ENCODE results near the gene MYRIP.

The MYRIP gene

DNA sequence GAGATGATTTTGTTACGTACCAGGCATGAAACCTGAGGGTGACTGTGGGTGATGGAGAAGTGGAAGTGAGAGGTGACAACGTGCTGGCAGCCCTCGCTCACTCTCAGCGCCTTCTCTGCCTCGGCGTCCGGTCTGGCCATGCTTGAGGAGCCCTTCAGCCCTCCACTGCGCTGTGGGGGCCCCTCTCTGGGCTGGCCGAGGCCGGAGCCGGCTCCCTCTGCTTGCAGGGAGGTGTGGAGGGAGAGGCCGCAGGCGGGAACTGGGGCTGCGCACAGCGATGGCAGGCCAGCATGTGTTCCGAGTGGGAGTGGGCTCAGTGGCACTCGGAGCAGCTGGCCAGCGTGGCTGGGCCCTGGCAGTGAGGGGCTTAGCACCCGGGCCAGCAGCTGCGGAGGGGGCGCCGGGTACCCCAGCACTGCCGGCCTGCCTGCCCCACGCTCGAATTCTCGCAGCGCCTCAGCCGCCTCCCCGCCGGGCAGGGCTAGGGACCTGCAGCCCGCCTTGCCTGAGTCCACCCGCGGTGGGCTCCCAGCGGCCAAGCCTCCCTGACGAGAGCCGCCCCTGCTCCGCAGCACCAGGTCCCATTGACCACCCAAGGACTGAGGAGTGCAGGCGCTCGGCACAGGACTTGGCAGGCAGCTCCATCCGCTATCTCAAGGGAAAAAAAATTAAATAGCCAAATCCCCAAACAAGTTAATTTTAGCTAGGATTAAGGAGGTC is 29.7 kb upstream of the MYRIP start:
- no peak overlapping the region for H3K4me3 ChIP-seq (ENCODE audit: low read depth, low read length)
- TF ChIP-seq, protein P1, sequence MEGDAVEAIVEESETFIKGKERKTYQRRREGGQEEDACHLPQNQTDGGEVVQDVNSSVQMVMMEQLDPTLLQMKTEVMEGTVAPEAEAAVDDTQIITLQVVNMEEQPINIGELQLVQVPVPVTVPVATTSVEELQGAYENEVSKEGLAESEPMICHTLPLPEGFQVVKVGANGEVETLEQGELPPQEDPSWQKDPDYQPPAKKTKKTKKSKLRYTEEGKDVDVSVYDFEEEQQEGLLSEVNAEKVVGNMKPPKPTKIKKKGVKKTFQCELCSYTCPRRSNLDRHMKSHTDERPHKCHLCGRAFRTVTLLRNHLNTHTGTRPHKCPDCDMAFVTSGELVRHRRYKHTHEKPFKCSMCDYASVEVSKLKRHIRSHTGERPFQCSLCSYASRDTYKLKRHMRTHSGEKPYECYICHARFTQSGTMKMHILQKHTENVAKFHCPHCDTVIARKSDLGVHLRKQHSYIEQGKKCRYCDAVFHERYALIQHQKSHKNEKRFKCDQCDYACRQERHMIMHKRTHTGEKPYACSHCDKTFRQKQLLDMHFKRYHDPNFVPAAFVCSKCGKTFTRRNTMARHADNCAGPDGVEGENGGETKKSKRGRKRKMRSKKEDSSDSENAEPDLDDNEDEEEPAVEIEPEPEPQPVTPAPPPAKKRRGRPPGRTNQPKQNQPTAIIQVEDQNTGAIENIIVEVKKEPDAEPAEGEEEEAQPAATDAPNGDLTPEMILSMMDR (IDR thresholded peaks at IDR 0.05; ENCODE audit: insufficient read depth, low read depth, low read length, missing control alignments): no peak
- no peak for DNase-seq (ENCODE audit: low read depth)

DNA sequence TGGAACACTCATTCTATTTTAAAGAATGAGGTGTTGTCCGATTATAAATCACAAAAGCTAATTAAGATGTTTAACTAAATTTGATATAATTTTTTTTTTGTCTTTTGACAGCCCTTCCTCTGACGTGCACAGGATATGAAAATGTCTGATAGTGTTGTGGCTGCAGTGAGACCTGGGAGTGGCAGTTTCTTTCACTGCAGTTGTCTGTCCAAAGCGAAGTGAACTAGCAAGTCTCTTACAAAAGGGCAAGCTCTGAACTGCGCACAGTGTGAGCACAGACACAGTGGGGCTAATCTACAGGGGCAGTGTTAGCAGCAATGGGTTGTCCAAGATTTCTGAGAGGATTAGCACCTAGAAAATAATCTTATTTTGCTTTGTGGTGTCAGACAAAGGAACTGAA is 29.1 kb upstream of the MYRIP start:
- H3K4me3 ChIP-seq (ENCODE audit: low read depth, low read length): no peak overlapping the region
- DNase-seq (ENCODE audit: low read depth): no peak
- TF ChIP-seq, protein P1 (IDR thresholded peaks at IDR 0.05; ENCODE audit: insufficient read depth, low read depth, low read length, missing control alignments): no peak

DNA sequence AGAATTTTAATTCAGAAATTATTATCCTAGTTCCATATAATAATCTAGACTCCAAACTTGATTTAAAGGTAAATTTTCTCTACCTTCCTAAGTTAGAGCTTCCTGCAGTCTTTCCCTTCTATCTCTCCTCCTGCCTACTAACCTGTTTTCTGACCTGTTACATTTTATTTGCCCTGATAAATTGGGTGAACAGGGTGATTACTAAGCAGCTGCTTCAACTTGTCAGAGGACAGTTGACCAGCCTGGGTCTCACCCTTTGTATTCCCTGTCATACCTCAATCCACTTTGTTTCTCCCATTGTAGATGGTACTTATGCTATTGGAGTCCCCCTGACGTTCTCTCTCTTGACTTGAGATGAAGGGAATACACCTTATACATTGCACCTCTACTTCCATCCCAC is 28.4 kb upstream of the MYRIP start:
- no peak for DNase-seq (ENCODE audit: low read depth)
- TF ChIP-seq, protein P1 (IDR thresholded peaks at IDR 0.05; ENCODE audit: insufficient read depth, low read depth, low read length, missing control alignments): no peak
- no peak overlapping the region for H3K4me3 ChIP-seq (ENCODE audit: low read depth, low read length)

DNA sequence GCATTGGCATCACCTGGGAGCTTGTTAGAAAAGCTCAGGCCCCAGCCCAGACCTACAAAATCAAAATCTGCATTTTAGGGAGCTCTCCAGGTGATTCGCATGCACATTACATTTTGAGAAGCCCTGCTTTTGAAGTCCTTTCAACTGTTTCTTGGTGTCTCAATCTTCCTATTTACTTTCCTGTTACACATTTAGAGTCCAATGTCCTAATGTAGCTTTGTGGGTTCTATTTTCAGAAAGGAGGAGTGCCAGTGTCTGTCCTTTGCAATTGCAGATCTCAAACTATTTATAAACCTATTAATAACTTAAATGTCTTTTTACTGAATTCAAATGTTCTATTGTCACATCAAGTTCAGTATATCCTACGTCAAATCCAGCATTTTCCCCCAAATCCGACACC is 27.8 kb upstream of the MYRIP start:
- no peak overlapping the region for H3K4me3 ChIP-seq (ENCODE audit: low read depth, low read length)
- TF ChIP-seq, protein P1 (IDR thresholded peaks at IDR 0.05; ENCODE audit: insufficient read depth, low read depth, low read length, missing control alignments): no peak
- DNase-seq (ENCODE audit: low read depth): no peak

DNA sequence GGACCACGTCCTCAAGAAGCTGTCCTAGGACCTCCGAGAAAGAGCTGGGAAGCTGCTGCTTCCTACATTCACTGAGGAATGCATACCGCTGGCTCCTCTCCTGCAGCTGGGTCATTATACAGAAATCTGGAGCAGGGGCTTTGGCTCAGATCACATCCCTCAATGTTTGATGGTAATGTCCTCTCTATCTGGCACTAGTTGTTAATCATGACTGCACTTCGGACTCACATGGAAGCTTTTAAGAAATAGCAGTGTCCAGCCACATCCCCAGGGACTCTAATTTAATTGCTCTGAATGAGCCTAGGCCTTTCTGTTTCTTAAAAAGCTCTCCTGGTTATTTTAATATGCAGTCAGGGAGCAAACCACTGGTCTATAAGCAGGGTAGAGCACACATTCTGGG is 25.7 kb upstream of the MYRIP start:
- TF ChIP-seq, protein P1 (IDR thresholded peaks at IDR 0.05; ENCODE audit: insufficient read depth, low read depth, low read length, missing control alignments): no peak
- DNase-seq (ENCODE audit: low read depth): no peak
- H3K4me3 ChIP-seq (ENCODE audit: low read depth, low read length): no peak overlapping the region

DNA sequence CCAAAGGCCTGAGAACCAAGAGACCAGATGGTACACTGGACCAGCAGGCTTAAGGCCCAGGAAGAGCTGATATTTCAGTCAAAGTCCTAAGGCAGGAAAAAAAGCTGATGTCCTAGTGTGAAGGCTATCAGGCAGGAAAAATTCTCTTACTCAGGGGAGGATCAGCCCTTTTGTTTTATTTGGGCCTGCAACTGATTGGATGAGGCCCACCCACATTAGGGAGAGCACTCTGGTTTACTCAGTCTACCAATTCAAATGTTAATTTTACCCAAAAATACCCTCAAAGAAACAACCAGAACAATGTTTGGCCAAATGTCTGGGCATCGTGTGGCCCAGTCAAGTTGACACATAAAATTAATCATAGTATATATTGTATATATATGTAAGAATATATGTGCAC is 24.5 kb upstream of the MYRIP start:
- TF ChIP-seq, protein P1 (IDR thresholded peaks at IDR 0.05; ENCODE audit: insufficient read depth, low read depth, low read length, missing control alignments): no peak
- H3K4me3 ChIP-seq (ENCODE audit: low read depth, low read length): no peak overlapping the region
- no peak for DNase-seq (ENCODE audit: low read depth)

All from GM12865 (cell line).